HG02798 (cell line): ENCODE measurements around the gene CAB39L.

Experiments
- ATAC-seq: cut with Tn5 transposase; IDR thresholded peaks from one replicate; pipeline ENCODE4 v1.9.1; 2021; ENCODE audit warnings: mild to moderate bottlenecking; ENCODE audit not compliant: unreplicated experiment, poor library complexity

CAB39L gene

GRCh38 chr13:49443704-49444523, at the start of gene CAB39L, which contains the start of gene SETDB2:
Gene CAB39L, minus strand, starts transcription at chr13:49444064. Its CDS starts 61,154 bp downstream, at chr13:49382910.
Gene SETDB2, plus strand, starts transcription at chr13:49444274. Its CDS starts 7,620 bp downstream, at chr13:49451894.
- ATAC-seq: peak; percentile 97

DNA sequence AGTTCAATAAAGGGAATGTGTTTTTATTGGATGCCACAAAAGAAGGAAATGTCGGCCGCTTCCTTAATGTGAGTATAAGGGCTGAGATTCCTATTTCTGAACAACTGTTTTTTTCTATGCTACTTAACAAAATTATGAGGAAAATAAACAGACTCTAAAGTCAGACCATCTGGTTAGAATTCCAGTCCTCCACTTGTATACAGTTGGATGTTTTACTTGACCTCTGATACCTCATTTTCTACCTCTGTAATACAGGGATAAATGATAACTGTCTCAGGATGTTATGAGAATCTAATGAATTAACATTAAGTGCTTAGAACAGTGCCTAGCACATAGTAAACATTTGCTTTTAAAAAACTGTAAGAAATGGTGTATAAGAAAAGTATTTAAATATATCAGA, 44.7 kb upstream of the CAB39L start:
- ATAC-seq: no peak

- ATAC-seq: no peak
Measured at GRCh38 chr13:49481788-49482187, 37.9 kb upstream of the CAB39L start.

DNA sequence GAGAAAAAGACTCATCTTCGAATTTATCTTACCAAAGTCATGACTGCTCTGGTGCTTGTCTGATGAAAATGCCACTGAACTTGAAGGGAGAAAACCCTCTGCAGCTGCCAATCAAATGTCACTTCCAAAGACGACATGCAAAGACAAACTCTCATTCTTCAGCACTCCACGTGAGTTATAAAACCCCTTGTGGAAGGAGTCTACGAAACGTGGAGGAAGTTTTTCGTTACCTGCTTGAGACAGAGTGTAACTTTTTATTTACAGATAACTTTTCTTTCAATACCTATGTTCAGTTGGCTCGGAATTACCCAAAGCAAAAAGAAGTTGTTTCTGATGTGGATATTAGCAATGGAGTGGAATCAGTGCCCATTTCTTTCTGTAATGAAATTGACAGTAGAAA, 32.7 kb upstream of the CAB39L start:
- no peak for ATAC-seq

DNA sequence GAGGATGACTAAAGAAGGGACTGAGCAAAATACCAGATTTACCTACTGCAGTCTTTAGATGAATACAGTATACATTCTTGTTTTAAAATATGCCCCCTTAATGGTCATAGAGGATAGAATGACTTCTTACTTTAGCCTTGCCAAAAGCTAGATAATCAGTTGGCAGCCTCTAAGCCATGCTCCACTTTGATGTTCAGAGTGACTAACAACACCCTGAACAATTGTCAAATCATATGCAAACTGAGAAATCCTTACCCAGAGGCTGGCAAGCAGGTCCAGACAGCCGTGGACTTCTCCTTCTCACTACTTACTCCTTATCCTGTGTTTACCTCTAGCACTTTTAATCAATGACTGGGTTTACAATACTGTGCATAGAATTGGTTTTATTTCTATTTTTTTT, 28.3 kb upstream of the CAB39L start:
- ATAC-seq: no peak

GRCh38 chr13:49466292-49466838, 22.5 kb upstream of the CAB39L start:
- no peak for ATAC-seq

DNA sequence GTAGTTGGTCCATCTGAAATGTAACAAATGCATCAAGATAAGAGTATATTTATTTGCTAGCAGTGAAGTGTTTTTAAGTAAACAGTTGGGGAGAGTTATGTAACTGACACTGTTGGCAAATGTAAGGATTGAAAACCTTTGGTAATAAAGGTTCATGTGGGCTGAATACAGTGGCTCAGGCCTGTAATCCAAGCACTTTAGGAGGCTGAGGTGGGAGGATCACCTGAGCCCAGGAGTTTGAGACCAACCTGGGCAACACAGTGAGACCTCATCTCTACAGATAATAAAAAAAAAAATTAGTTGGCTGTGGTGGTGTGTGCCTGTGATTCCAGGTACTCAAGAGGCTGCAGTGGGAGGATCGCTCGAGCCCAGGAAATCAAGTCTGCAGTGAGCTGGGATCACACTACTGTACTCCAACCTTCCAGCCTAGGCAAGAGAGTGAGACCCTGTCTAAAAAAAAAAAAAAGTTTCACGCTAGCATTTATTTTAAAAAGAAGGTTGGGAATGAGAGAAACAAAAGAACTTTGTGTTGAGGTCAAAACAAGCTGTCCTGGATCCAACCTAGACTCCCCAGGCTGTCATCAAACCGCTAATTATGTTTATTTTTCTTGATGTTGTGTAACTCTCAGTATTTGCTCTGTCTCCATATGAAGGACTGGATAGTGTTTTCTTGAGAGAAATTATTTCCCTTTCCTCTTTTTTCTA, 20.9 kb upstream of the CAB39L start:
- ATAC-seq: no peak

GRCh38 chr13:49464085-49464484, 20.2 kb upstream of the CAB39L start:
- no peak for ATAC-seq

DNA sequence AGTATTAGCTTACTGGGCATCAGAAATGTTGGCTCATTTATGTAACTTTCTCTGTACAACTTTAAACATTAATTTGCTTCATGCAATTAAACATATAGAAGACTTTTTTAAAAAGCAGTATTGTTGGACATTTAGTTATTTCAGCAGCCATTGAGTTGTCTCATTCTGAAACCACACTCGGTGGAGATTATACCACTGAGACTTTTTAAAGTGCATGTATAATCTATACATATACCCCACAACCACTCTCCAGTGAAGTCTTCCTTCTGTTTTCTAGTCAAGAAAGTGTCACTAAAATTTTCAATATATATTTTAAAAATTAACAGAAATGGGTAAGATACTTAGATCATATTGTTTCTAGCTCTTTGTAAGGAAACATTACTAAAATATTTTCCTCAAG, 15.7 kb upstream of the CAB39L start:
- no peak for ATAC-seq

DNA sequence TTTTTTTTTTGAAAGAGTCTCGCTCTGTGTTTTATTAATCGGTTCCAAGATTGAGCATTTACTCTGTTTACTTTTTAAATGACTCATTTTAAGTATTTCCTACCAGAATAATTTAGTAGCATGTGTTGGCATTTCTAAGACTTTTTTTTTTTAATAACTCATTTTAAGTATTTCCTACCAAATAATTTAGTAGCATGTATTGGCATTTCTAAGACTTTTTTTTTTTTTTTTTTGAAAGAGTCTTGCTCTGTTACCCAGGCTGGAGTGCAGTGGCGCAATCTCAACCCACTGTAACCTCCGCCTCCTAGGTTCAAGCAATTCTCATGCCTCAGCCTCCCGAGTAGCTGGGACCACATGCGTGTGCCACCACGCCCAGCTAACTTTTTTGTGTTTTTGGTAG, 13.4 kb upstream of the CAB39L start:
- ATAC-seq: no peak

DNA sequence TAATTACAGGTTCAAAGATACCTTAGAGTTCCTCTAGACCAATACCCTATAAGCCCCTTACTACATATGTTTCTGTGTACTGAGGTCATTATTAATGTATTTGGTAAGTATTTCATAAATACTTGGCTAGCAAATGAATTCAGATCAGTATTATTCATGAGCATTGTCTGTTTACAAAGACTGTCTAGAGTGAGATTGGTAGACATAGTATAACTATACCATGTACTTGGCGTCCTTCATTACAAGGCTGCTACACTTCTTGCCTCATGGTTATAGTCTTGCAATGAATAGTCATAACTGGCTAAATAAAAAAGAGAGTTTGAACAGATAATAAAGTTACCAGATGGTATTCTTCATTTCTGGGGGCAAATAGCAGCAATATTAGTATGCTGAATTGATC, 12.3 kb upstream of the CAB39L start:
- ATAC-seq: no peak

DNA sequence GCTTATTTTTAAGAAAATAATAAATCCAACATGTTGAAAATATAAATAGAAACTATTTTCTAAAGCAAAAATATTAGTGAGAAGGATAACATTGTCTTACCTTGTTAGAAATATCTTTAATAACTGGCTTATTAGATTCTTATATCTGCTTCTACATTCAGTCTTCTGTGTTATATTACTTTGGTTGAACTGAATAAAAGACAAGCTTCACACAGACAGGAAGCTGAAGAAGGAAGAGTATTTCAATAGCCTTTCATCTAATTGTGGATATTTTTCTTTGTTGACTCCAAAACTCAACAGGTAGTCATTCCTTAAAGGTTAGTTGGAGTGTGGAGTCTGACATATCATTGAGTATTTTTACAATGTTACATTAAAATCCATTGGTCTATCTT, 11.1 kb upstream of the CAB39L start:
- ATAC-seq: no peak

DNA sequence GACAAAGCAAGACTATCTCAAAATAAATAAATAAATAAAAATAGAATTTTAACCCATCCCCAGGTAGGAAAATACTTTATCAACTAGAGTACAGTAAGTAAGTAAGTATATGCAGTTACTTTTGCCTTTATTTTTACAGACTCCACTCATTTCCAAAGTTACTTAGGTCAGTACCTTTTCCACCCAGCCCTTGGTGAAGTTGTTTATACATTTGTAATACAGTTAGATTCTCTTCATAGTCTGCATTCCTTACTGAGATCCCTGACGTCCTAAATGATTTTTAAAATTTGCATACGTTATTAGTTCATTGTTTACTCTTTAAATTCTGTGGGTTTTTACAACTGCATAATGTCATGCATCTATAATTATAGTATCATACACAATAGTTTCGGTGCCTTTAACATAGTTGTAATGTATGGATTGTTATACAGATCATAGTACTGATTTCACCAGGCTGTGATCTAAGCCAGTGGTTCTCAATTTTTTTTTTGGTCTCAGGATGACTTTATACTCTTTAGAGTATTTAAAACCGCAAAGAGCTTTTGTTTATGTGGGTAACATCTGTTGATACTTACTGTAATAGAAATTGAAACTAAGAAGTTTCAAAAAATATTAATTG, 10.6 kb upstream of the CAB39L start:
- peak; percentile 91 for ATAC-seq

DNA sequence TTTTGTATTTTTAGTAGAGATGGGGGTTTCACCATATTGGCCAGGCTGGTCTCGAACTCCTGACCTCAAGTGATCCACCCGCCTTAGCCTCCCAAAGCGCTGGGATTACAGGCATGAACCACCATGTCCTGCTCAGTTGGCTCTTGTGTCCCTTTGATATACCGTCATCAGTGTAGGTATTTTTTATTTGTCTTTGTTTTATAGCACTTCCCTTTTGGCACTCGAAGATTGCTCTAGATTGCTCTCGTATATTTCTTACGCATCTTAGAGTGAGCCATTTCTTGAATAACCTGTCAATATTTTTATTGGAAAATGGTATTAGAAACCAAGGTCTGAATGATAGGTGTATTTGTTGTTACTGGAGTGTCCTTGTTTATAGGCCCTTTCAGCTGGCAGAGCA, 9.6 kb upstream of the CAB39L start:
- no peak for ATAC-seq

- ATAC-seq: no peak
Measured at GRCh38 chr13:49452725-49453457, 9.0 kb upstream of the CAB39L start.

DNA sequence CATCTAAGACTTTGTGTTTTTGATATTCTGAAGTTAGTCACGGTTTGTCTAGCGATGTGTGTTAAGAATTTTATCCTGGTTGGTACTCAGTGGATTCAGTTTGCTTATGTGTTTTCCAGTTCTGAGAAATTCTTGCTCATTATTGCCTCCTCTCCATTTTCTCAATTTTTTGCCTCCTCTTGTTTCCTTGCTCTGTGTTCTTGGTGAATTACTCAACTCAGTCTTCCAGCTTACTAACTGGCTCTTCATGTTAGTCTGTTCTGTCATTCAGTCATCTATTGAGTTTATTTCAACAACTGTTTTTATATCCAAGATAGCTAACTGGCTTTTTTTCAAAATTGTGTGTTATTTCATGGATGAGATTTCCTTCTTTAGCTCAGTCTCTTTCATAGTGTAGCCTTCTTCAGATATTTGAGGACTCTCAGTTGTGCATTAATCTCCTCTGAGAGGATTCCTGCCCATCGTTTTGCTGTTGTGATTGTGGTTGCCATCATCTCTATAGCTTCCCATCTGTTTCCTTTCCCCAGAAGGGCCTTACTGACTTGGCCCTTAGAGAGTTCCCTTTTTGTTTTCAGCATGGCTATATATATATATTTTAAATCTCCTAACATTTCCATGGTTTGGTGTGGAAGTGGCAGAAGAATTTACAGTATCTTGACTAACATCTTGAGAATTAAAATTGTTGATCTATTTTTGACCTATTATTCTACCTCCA, 6.4 kb upstream of the CAB39L start:
- ATAC-seq: no peak

- no peak for ATAC-seq
Measured at GRCh38 chr13:49448753-49449152, 4.9 kb upstream of the CAB39L start.

- ATAC-seq: no peak
Measured at GRCh38 chr13:49446473-49446872, 2.6 kb upstream of the CAB39L start.

DNA sequence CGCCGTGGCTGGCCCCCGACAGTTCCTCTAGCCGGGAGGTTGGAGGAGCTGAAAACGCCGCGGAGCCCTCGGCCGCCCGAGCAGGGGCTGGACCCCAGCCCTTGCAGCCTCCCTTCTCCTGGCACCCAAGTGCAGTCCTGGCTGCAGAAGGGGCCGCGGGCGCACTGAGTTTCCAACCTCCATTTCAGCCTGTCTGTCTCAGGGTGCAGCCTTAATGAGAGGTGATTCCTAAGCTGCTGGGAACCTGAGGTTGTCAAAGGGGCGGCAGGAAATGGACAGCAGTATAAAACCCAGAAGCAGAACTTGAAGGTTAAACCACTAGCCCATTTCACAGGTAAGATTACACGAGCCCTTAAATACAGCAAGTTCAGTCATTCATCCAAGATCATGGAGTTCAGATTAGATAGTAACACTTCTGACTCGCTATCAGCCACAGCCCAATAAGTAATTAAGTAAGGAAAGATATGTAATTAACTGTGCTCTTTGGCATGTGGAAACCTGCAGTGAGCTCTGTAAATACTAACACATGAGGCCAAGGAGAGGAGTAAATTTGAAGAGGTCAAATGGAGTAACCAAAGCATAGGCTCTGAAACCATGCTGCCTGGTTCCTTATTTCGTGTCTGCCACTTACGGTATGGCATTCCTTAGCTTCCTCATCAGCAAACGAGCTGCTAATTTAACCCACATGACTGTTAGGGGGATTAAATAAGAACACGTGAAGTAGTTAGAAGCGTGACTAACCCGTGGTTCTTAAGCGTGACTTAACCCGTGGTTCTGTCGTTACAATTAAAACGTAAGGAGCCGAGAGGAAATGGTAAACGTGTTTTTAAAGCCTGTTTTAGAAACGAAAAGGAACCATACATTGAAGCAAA, 896 bp upstream of the CAB39L start:
- no peak for ATAC-seq
